DMS 273 treated with DMSO at 0.1 percent for 48 hours (cell line): ENCODE measurements around the gene CLIC5.

ENCODE experiments used
- DNase-seq: peaks from one replicate; lab custom pipeline; 2025; lab: John Stamatoyannopoulos, UW

The CLIC5 gene

DNA sequence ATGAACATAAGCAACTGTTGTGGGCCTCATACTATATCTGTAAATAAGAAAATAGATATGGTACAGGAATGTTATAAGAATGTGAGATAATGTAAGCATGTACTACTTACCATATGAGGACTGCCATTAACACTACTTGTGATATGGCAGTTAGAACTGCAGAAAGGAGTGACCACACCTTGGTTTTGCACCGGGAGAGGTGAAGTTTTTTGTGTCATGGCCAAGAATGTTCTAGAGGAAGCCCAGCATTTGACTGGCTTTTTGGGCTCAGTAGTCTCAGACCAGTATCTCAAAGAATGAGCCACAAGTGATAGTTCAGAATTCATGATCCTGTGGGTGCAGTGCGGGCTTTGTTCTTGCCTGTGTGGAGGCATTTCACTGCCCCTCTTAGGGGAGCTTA, 123.5 kb downstream of the CLIC5 start:
- no peak for DNase-seq

DNA sequence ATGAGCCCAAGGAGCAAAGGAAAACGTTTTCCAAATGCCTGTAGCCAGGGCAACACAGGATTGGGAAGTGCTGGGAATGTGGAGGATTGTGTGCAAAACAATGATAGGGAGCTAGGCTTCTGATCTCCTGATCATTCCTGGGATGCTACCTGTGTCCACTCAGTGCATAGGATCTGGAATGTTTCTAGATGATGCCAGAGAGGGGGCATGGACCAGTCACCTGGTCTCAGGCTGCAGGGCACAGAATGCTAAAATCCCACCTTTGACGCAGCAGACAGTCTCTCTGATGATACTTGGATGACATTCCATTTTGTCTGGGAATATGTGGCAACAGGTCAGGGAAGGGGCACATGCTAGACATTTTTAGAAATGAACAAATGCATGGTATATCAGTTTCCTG, 128.9 kb downstream of the CLIC5 start:
- DNase-seq: no peak

DNA sequence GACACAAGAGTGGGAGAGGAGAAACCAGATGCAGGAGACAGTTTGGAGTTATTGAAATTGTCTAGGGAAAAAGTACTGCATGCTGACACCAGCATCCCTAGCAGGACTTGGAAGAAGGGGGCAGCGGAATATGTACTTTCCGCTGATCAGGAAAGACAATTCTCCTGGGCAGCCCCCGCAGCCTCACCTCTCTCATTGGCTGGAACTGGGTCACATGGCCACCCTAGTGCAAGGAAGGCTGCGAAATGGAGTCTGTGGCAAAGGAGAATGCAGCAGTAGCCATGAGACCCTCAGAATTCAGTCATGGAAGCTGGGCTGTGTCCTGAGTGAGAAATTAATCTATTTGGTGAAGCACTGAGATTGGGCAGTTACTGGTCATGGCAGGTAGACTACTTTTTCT, 131.3 kb downstream of the CLIC5 start:
- DNase-seq: no peak

DNA sequence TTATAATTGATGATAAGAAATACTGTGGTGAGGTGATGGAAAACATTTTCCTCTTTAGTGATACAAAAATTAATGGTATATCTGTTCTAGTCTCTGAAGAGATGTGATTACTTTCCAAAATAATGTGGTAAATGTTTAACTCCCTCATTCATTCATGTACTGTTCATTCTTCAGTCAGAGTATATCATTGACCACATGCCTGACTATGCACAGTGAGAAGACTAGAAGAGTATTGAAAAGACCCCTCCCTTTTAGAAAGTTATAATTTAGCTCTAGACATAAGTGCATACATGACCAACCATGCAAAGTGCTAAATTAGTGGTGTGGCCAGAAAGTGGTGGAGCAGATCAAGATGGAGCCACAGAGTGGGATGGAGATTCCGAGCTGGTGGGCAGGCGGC, 133.0 kb downstream of the CLIC5 start:
- DNase-seq: no peak

DNA sequence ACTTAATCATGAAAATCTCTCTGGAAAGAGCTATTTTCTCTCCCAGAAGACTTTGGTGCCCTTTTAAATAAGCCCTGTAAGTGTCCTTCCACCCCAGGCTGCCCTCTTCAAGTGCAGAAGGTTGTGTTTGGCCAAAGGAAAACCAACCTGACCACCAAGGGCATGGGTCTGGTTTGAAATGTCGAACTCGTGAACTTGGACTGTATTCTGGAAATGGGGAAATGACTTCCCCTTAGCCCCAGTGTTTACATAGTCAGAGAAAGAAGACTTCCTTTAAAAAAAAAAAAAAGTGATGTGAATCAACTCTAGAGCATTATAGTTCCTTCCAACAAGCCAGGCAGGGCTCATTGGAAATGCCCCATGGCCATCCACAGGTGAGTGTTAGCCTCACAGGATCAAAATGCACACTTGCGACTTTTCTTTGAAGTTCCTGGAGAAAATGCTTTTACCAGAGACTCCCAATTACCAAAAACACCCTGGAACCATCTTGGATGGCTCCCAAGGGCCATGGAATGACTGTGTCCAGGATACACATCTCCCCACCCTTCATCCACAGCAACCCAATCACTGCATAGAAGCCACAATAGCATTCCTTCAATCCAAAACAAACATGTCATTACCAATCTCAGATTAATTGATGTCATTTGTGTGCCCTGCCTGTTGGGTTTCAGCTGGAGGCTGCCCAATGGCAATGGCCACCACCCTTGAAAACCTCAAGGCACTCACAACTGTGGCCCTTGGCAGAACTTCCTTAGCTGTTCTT, 133.8 kb downstream of the CLIC5 start:
- no peak for DNase-seq

DNA sequence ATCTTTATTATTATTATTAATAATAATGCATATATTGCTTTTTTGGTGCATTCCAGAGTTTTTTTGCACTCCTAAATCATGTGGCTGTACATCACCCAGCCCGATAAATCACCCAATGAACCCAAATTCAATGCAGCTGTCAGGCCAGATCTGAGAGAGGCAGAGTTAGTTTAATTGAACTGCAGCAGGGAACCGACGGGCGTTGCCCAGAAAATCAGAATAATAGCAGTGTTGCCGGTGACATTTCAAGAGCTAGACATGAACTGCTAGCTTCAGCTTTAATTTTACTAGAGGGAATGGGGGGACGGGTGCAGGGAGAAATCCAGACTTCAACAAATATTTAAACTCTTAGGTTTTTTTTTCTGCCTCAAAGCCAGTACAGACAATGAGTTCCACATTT, 135.0 kb downstream of the CLIC5 start:
- DNase-seq: no peak

DNA sequence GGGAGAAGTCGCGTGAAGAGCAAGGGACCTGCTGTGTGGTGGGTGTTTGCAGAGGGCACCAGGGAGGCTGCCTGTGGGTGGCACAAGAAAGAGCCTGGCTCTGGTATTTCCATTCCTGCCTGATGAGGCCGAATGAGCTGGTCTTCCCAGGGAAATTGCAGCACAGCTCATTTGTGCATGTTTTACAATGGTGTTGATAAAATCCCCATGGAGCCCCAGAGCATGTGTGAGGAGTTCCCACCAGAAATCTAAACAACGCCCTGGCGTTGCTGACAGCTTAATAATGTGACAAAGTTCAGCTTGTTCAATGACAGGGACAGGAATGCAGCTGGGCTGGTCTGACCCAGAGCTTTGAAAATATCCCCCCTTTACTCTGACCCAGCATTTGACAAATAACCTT, 135.5 kb downstream of the CLIC5 start:
- DNase-seq: no peak

DNA sequence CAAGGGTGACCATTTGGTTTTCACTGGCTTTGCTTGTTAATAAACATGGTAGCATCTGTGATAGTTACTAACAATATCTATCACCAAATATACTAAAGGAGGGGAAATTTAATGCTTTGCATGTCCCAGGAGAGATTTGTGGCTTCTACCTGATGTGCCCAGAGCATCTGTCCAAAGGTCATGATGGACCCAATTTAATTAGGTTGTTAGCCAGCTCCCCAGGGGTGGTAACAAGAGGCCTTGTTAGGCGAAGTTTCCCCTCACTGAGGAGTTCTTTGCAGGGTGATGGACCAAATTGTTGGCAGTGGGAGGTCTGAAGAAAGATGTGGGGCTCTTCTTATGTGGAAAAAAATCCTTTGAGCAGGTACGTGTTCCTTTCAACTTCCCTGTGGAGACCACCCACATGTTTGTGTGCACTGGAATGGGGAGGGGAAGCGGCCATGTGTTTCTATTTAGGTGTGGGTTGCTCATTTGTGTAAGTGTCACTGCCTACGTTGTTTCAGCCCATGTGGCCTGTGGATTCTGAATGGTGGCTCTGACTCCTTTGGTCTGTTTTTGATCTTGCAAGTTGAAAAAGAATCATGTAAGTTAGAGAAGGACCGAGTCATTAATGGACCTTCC, 137.6 kb downstream of the CLIC5 start:
- no peak for DNase-seq

DNA sequence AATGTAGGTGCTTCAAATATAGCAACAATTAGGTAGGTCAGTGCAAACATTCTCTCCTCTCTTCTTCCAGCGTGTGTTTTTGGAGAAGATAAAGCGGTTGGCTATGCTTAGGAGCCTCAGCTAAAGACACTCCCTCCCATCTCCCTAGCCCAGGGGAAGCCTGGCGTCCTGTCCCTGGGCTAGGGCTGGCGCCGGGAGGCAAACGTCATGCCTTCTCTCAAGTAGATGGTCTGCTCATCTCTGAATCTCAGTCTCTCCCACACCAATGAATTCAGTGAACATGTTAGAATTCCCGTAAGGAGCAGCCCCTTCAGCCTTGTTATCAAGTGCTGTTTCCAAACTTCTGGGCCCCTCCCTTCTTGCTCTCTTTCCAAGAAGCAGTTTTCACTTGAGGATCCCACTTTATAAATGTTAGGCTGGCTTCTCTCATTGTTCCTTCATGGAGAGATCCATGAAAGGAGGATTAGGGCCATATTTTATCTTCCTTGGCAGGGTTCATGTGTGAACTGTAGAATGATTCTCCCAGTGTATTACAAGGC, 142.8 kb downstream of the CLIC5 start:
- DNase-seq: no peak

DNA sequence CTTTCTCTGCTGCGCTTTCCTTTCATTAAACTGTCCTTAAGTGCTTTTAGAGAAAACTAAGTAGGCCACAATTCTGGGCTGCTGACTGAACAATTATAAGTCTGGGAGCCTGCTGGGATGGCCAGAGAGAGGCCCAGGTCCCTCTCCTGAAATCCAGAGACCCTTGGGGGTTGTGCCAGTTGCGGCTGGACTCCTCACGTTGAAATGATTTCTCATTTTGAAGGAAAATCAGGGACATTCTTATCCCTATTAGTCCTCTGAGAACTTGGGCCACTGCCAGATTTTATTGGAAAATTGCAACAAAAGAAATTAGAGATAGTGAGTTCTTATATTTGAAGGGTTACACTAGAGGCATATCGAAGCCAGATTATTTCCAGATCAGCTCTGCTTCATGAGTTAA, 145.1 kb downstream of the CLIC5 start:
- no peak for DNase-seq

DNA sequence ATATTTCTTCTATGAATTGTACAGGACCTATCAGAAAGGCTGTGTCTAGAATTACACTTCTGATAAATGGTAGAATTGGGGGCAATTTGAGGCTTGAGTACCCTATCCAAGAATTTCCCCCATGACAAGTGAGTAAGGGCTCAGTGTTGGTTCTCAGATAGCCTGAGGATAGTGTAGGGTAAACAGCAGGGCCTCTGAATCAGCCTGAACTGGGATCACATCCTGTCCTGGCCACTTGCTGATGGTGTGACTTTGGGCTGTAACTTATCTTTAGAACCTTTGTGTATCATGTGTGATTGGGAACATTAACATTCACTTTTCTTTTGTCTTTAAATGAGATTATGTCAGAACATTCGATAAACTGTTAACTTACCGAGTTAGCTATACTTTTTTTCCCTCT, 151.0 kb downstream of the CLIC5 start:
- no peak for DNase-seq

DNA sequence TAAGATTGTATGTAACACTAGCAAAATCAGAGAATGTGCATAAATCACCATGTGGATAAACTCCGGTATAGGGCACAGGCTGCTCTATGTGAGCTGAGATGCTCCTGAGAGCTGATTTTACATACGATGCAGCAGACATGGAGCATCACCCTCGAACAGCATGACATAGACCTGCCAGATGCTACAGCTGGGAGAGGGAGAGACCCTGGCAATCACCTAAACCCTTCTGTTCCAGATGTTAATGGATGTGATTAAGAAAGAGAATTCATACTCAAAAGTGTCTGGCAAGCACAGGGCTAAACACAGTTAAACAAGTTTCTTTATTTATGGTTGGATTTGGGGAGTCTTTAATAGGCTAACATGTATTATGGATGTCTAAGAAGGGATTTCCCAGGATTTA, 157.0 kb downstream of the CLIC5 start:
- no peak for DNase-seq

DNA sequence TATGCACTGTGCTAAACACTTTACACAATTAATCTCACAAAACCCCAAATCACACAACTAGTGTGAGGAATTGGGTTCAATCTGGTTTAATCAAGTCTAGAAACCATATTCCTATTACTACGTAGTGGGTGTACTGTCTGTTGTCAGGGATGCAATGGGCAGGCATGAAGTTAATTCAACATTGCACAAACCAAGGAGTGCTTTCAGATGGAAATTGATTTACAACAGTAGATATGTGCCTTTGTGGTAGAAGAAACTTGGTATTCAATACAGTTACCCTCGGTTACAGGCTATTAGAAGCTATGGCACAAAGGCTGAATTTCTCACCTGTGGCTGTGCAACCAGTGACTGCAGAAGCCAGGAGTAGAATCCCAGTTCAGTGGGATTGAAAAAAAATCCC, 157.8 kb downstream of the CLIC5 start:
- DNase-seq: no peak

DNA sequence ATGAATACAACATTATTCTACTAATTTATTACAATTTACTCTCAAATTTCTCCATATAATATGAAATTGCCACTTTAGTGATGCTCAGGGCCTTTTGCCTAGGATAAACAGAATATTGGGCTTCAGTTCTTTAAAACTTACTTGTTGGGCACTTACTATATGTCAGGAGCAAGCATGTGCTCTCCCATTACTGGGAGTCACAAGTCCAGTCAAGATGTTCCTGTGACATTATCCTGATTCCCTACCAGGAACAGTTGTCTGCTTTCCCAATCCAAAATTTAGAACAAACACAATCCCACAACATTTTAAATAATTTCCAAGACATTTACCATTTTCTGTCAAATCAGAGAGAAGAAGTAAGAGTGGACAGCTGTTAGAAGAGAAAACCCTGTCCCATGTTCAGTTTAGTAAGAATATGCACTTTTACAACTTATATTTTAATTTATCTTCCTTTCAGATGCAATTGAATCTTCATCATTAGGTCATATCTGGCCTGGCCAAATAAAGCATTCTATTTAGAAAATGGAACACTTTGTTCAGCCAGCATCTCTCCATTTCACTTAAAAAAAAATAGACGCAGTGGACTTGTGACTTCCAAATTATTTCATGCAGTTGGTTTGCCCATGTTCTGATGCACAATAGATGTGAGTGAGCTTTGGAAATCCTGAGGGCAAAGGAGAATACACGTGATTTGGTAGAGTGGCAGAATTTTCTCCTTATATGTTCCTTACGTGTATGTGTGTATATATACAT, 159.8 kb downstream of the CLIC5 start:
- DNase-seq: no peak

DNA sequence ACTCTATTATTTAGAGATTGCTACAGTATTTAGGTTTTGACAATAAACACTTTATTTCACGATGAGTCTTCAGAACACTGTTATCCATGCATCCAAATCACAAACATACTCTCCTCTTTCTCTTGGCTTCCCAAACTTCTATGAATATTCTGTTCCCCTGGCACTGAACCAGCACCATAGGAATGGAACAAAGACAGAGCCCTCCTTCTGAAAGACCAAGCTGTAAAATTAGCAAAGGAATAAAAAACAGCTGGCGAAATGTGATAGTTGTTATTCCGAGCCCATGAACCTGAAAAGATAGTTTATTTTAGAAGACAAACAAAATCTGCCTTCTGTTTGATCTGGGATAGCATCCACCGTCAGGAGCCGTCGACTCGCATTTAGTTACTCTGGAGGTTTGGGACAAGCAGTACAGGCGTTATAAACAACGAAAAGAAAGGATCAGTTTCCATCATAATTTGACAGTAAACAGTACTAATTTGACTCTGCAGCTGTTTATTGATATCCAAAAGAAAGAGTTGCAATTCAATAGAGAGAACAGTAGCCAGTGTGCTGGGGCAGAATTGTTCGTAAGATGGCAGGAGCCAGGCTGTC, 161.4 kb downstream of the CLIC5 start:
- DNase-seq: no peak

DNA sequence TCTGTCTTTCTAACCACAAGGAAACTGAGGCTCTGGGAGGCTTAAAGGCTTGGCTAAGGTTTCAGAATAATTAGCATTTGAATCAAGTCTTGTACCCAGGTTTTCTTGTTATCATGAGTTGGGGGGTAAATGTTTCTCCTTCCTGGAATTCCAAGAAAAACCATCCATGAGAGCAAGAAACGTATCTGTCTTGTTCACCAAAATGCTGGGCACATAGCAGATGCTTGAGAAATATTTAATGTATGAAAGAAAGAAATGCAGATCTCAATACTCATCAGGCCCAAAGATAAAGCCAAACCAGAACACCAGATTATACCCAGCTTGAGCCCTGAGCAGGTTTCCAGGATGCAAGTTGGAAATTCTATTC, 164.6 kb downstream of the CLIC5 start:
- no peak for DNase-seq

DNA sequence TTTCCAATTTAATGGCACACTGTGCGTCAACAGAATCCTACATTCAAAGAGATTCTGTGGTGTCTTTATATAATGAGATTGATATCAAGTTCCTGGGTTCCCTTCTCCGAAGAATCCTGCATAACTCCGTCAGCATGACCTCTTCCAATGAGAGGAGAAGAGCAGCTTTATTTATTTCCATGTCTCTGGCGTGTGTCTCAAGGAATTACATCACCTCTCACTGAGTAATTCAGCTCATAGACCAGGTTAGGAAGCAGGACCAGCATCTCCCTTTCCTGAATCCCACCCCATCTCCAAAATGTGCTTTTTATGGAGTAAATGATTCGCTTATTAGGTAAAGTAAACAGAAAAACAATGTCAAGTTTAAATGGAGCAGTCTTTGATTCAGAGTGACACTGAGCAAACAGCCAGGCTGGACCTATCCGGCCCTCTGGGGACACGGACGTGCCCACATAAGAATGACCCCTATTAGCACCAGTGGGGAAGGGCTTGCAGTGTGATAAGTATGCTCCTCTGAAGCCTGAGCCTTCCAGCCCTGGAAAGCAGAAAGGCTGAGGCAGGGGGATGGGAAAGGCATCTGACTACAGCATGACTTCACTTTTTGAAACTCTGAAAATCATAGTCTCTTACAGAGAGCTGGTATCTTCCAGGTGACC, 165.2 kb downstream of the CLIC5 start:
- no peak for DNase-seq

DNA sequence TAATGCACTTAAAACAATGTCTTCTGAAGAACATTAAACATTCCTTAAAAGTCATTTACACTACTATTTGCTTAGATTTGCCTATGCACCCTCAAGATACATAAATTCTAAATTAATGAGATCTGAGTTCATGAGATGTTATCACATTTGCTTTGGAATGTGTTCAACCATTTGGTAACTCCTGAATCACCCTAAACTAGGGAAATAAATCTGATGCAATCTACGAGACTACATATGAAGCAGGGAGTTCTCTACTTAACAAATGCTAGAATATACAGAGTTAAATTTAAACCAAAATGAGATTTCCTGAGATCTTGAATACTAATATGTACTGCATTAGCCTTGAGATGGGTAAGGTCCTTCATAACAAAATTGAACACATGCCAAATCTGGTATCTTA, 170.1 kb downstream of the CLIC5 start:
- DNase-seq: no peak

DNA sequence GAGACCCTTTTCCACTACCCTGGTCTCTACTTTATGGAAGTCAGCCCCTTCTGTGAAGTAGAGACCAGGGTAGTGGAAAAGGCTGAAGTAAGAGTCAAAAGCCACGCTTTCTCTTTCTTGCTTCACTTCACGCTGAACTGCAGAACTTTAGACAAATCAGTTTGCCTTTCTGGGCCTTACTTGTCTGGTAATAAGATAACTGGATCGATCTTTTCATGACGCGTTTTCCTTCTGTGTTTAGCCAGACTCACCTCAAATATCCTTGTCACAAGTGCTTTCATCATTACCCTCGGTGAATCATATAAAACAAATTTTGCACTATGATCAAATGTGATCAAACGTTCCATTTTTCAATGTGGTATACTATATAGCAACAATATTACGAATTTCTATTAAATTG, 170.7 kb downstream of the CLIC5 start:
- no peak for DNase-seq

DNA sequence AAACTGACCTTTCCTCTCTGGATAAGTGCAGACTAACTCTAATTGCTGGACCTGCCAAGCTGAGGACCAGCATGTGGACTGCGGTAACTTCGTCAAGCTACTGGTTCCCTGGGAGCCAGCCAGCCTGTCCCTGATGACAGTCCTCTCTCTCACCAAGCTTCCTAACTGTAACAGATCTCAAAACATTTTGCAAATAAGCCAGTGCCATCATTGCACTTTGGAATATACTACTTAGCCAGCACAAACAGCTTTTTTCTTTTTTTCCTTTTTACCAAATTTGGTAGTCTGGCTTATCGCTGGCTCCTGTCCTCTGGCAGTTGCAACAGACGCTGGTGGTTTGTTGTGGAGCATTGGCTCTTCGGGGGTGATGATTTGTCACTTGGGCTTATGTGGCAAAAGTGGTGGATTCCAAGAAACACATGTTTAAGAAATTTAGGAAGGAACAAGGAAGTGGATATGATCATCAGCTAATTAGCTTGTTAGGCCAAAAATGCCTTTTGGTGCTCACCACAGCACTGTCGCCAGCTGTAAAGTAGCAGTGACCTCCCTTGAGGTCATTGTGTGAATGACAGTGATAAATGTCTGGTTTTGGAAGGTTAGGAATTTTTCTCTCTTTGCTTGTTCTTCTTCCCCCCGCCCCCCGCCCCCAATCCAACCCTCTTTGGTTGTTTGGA, 171.7 kb downstream of the CLIC5 start:
- no peak for DNase-seq

DNA sequence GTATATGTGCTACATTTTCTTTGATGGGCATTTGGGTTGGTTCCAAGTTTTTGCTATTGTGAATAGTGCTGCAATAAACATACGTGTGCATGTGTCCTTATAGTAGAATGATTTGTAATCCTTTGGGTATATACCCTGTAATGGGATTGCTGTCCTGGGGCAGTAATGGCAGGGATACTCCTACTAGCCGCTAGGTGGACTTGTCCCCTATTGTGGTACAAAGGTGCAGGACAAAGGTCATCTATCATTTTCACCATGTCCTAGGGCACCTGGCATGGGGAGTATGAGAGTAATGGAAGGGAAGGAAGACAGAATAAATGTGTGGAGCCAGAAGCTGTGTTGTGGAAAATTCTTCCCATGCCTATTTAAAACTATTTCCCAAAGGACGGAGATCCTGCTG, 174.6 kb downstream of the CLIC5 start:
- no peak for DNase-seq

DNA sequence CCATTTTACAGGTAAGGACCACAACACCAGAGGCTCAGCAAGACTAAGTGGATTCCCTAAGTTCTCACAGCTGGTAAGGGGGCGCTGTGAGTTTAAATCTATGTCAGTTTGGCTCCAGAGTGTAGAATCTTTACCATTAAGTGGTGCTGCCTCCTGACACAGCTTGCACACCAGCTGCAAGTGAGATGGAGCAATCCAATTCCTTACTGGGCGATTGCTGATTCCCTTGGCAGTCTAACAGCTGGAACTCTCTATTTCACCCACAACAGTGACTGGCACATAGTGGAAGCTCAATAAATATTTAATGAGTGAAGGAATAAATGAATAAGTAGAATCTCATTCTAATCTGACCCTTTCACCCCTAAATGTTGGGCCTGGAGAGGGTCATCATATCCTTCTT, 176.7 kb downstream of the CLIC5 start:
- no peak for DNase-seq
